Prostate gland (tissue), 1 donor: ENCODE measurements around the gene PSMF1.

Experiments used
- POLR2A ChIP-seq: fragments of 450-650 bp; IDR thresholded peaks from one replicate; pipeline ENCODE4 v1.6.1; 2016; ENCODE audit warnings: antibody characterized with exemption, mild to moderate bottlenecking
- POLR2AphosphoS5 ChIP-seq: sonication (generic); formaldehyde crosslinking; IDR thresholded peaks from one replicate; pipeline ENCODE4 v1.6.1; 2017; ENCODE audit warnings: antibody characterized with exemption

- TF ChIP-seq POLR2A (no peak), POLR2AphosphoS5 (no peak)
These were observed 65.8 kb downstream of the PSMF1 start for GRCh38 chr20:1184260-1184637.
